WTC11 (cell line): ENCODE results near the gene MAGI2.

Source experiments
- ATF2 ChIP-seq: sonication (generic); formaldehyde crosslinking; IDR thresholded peaks from 2 replicates; pipeline ENCODE4 v1.8.1; 2022; ENCODE audit warnings: low read depth, missing genetic modification reagents, borderline replicate concordance
- CTCF ChIP-seq: fragments of 200-600 bp; IDR thresholded peaks from 2 replicates; pipeline ENCODE4 v1.8.0; 2022; ENCODE audit warnings: antibody characterized with exemption
- EMX1 ChIP-seq: fragments of 250-450 bp; sonication (Bioruptor Pico); IDR thresholded peaks from 2 replicates; pipeline ENCODE4 v1.8.0; 2021; ENCODE audit warnings: mild to moderate bottlenecking
- FOXJ3 ChIP-seq: sonication (generic); formaldehyde crosslinking; IDR thresholded peaks from 2 replicates; pipeline ENCODE4 v1.9.0; 2021; ENCODE audit warnings: missing genetic modification reagents, mild to moderate bottlenecking, borderline replicate concordance
- FOXP1 ChIP-seq: sonication (generic); formaldehyde crosslinking; IDR thresholded peaks from 2 replicates; pipeline ENCODE4 v1.8.0; 2022; ENCODE audit warnings: missing genetic modification reagents, mild to moderate bottlenecking, moderate library complexity, borderline replicate concordance
- NFYB ChIP-seq: sonication (generic); formaldehyde crosslinking; conservative IDR thresholded peaks from 2 replicates; pipeline ENCODE4 v1.8.0; 2022; ENCODE audit warnings: low read depth, missing genetic modification reagents

GRCh38 chr7:78523930-78524329 is 929.5 kb downstream of the MAGI2 start:
- TF ChIP-seq CTCF (no peak), ATF2 (CRISPR knock-in tag) (no peak), FOXJ3 (CRISPR knock-in tag) (no peak), EMX1 (CRISPR knock-in tag) (no peak), FOXP1 (no peak), NFYB (CRISPR knock-in tag) (peak; percentile 57)
